ENCODE measurements around the gene TXNDC11. TPM values are rescaled to one million over a fixed set of nuclear protein-coding genes. Genes with fewer than 3 reads are reported as not detected.

The TXNDC11 gene
- total and polyA plus RNA-seq, 7 experiments from 2014 or later, result 36.7 to 80.5 (median 55.1) TPM

DNA sequence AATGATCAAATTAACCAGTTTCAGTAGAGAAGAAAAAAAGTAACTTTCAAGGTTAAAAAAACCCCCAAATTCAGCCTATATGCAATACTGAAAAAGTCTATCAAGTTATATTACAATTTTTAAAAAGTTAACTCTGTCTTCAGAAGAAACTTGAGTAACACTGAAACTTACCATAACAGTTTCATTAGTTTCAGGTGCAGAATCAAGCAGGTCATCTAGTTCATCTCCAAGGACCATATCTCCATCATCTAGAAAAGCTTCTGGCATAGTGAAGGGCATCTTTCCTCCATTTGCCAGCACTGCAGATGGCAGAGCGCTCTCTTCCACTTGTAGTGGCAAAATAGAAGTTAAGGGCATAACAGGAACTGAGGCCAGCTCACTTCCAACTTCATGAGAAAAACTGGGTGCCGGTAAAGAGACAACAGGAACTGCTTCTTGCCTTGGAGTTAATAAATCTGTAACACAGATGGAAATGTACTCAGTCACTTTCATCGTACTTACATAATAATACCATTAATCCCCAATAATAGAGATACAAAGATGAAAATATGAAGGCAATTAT, 31.5 kb upstream of the TXNDC11 start:
- H3K27ac ChIP-seq (ENCODE audit: low read depth, low read length), result no peak overlapping the region
- ChIA-PET POLR2A (no interaction called here), CTCF (no interaction called here)
- ATAC-seq (no peak), DNase-seq (no peak)
- Mint-ChIP-seq H3K4me3 (no peak overlapping the region), H3K36me3 (peaks cover 9 to 39% (median 25%) of the 10 kb centered on the region in 5 donors), H3K9me3 (no peaks in the 10 kb centered on the region), H3K27ac (peak overlapping the region in 1 of 9 donors; percentile 52), H3K27me3 (no peaks in the 10 kb centered on the region), H3K4me1 (peaks cover 0 to 19% (median 2%) of the 10 kb centered on the region in 7 donors)
- H3K4me3 ChIP-seq (ENCODE audit: low read length), result no peak overlapping the region
- no peaks in the 10 kb centered on the region for H3K27me3 ChIP-seq (ENCODE audit: control insufficient read depth in 2 of 2, insufficient read depth in 2 of 2, low read length in 2 of 2)
- no peaks in the 10 kb centered on the region for H3K9me3 ChIP-seq (ENCODE audit: control insufficient read depth in 2 of 3, low read length in 3 of 3)
- H3K36me3 ChIP-seq (ENCODE audit: control insufficient read depth in 2 of 3, insufficient read depth in 3 of 3, low read length in 3 of 3), result peaks cover 9 to 73% (median 19%) of the 10 kb centered on the region in 3 experiments
- intact Hi-C loops (cut with micrococcal nuclease), result loop anchor here in 1 of 2 donors (5.0 kb wide), 1 partner anchor 38 kb away; no protein-coding TSS in a partner anchor
- peaks cover 0 to under 1% of the 10 kb centered on the region in 2 donors for H3K4me1 ChIP-seq (ENCODE audit: control insufficient read depth in 2 of 2, insufficient read depth in 2 of 2, low read length in 2 of 2)

DNA sequence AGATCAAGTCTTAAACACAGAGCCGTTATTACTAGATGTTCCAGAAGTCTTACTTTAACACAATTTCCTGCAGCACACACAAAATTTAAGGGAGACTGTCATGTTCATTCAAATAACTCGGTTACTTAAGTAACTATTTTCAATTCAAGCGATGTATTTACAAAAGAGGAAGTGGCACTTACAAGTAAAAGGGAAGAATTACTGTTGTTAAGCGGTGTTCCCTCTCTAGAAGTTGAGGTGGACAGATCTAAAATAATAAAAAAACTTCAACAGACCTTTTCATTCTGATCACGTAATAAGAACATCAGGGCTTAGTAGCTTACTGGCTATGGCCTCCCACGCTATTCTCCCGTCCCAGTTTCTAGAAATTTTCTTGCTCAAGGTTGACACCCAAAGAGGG, 26.2 kb upstream of the TXNDC11 start:
- Mint-ChIP-seq H3K27ac (peak overlapping the region; percentile 15 to 81 (median 70)), H3K36me3 (peaks cover 9 to 48% (median 27%) of the 10 kb centered on the region in 5 donors), H3K27me3 (no peaks in the 10 kb centered on the region), H3K9me3 (no peaks in the 10 kb centered on the region), H3K4me3 (peak overlapping the region in 9 of 10 donors; percentile 6 to 43 (median 36)), H3K4me1 (peaks cover 8 to 23% (median 12%) of the 10 kb centered on the region in 7 donors)
- POLR2A ChIA-PET, result interaction anchor here (3.1 kb wide), 1 partner anchor 28 kb away, joined by 17 read pairs; the partner anchor contains the start of gene ZC3H7A
- intact Hi-C loops (cut with micrococcal nuclease), result loop anchor here in 1 of 2 donors (5.0 kb wide), 1 partner anchor 298 kb away; no protein-coding TSS in a partner anchor
- CTCF ChIA-PET, result interaction anchor here (1.0 kb wide), 1 partner anchor 234 kb away, joined by 3 read pairs; no protein-coding TSS in a partner anchor
- Histone ChIP-seq H3K27me3 (ENCODE audit: control insufficient read depth in 2 of 2, insufficient read depth in 2 of 2, low read length in 2 of 2) (no peaks in the 10 kb centered on the region), H3K4me1 (ENCODE audit: control insufficient read depth in 2 of 2, insufficient read depth in 2 of 2, low read length in 2 of 2) (peaks cover 0 to 10% of the 10 kb centered on the region in 2 donors), H3K4me3 (ENCODE audit: low read length) (no peak overlapping the region), H3K27ac (ENCODE audit: low read depth, low read length) (peak overlapping the region; percentile 22), H3K36me3 (ENCODE audit: control insufficient read depth in 2 of 3, insufficient read depth in 3 of 3, low read length in 3 of 3) (peaks cover 16 to 64% (median 28%) of the 10 kb centered on the region in 3 experiments), H3K9me3 (ENCODE audit: control insufficient read depth in 2 of 3, low read length in 3 of 3) (no peaks in the 10 kb centered on the region)
- ATAC-seq (no peak), DNase-seq (no peak)

DNA sequence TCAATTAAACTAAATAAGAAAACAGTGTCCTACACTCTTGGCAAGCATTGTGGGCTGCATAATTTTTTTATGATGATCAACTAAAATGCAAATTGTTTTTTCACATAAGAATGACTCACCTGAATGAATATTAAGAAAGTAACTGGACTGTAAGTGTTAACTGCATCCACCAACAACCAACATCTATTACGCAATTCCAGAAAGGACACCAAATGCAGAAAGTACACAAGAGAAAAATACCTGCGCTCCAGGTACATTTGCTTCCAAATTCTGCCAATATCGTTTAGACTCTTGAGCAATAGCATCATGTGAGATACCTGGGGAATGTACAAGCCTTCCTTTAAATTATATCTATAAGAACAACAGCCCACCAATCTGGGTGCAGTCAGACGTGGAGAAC, 19.8 kb upstream of the TXNDC11 start:
- no peak overlapping the region for H3K27ac ChIP-seq (ENCODE audit: low read depth, low read length)
- intact Hi-C loops (cut with micrococcal nuclease), result loop anchor here in 1 of 2 donors (5.0 kb wide), 1 partner anchor 35 kb away; the partner anchor contains the start of gene ZC3H7A
- H3K36me3 ChIP-seq (ENCODE audit: control insufficient read depth in 2 of 3, insufficient read depth in 3 of 3, low read length in 3 of 3), result peaks cover 8 to 76% (median 31%) of the 10 kb centered on the region in 3 experiments
- H3K27ac Mint-ChIP-seq, result peak overlapping the region in 3 of 9 donors; percentile 7 to 77 (median 61)
- no peaks in the 10 kb centered on the region for H3K4me1 ChIP-seq (ENCODE audit: control insufficient read depth in 2 of 2, insufficient read depth in 2 of 2, low read length in 2 of 2)
- H3K27me3 Mint-ChIP-seq, result no peaks in the 10 kb centered on the region
- no peak for ATAC-seq
- H3K36me3 Mint-ChIP-seq, result peaks cover 10 to 61% (median 30%) of the 10 kb centered on the region in 5 donors
- H3K4me3 ChIP-seq (ENCODE audit: low read length), result no peak overlapping the region
- no peaks in the 10 kb centered on the region for H3K27me3 ChIP-seq (ENCODE audit: control insufficient read depth in 2 of 2, insufficient read depth in 2 of 2, low read length in 2 of 2)
- H3K9me3 Mint-ChIP-seq, result no peaks in the 10 kb centered on the region
- ChIA-PET POLR2A (interaction anchor here (0.6 to 1.8 kb wide), 4 partner anchors 14 to 973 kb away, joined by 3 to 6 read pairs (median 4); partner anchors contain the start of gene TXNDC11), CTCF (interaction anchor here (1.1 kb wide), 1 partner anchor 373 kb away, joined by 5 read pairs; no protein-coding TSS in a partner anchor)
- H3K4me1 Mint-ChIP-seq, result peaks cover 0 to 6% (median 0%) of the 10 kb centered on the region in 7 donors
- DNase-seq, result no peak
- H3K9me3 ChIP-seq (ENCODE audit: control insufficient read depth in 2 of 3, low read length in 3 of 3), result no peaks in the 10 kb centered on the region
- H3K4me3 Mint-ChIP-seq, result no peak overlapping the region

DNA sequence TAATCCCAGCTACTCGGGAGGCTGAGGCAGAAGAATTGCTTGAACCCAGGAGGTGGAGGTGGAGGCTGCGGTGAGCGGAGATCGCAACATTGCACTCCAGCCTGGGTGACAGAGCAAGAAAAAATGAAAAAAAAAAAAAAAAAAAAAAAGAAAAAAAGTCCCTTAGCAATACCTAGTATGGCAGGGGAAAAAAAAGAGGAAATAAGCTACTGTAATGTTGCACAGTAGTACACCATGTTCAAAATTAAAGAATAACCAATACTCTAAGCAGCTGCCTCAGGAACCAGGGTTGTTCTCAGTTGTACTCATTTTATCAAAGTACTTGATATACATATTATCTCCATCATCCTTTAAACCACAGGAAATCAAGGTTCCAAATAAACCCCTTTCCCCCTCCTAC, 17.3 kb upstream of the TXNDC11 start:
- ChIA-PET CTCF (interaction anchor here (0.7 kb wide), 1 partner anchor 228 kb away, joined by 3 read pairs; no protein-coding TSS in a partner anchor), POLR2A (interaction anchor here (1.0 kb wide), 1 partner anchor 21 kb away, joined by 3 read pairs; no protein-coding TSS in a partner anchor)
- peak overlapping the region in 1 of 9 donors; percentile 77 for H3K27ac Mint-ChIP-seq
- no peak overlapping the region for H3K4me3 Mint-ChIP-seq
- H3K36me3 Mint-ChIP-seq, result peaks cover 10 to 67% (median 34%) of the 10 kb centered on the region in 5 donors
- Histone ChIP-seq H3K4me3 (ENCODE audit: low read length) (no peak overlapping the region), H3K36me3 (ENCODE audit: control insufficient read depth in 2 of 3, insufficient read depth in 3 of 3, low read length in 3 of 3) (peaks cover 4 to 79% (median 25%) of the 10 kb centered on the region in 3 experiments), H3K9me3 (ENCODE audit: control insufficient read depth in 2 of 3, low read length in 3 of 3) (no peaks in the 10 kb centered on the region), H3K27ac (ENCODE audit: low read depth, low read length) (no peak overlapping the region), H3K4me1 (ENCODE audit: control insufficient read depth in 2 of 2, insufficient read depth in 2 of 2, low read length in 2 of 2) (no peaks in the 10 kb centered on the region), H3K27me3 (ENCODE audit: control insufficient read depth in 2 of 2, insufficient read depth in 2 of 2, low read length in 2 of 2) (no peaks in the 10 kb centered on the region)
- H3K27me3 Mint-ChIP-seq, result no peaks in the 10 kb centered on the region
- DNase-seq (no peak), ATAC-seq (no peak)
- intact Hi-C loops (cut with micrococcal nuclease), result loop anchor here in 1 of 2 donors (5.0 kb wide), 1 partner anchor 37 kb away; the partner anchor contains the start of gene ZC3H7A
- H3K9me3 Mint-ChIP-seq, result no peaks in the 10 kb centered on the region
- H3K4me1 Mint-ChIP-seq, result peaks cover 0 to 5% (median 0%) of the 10 kb centered on the region in 7 donors

DNA sequence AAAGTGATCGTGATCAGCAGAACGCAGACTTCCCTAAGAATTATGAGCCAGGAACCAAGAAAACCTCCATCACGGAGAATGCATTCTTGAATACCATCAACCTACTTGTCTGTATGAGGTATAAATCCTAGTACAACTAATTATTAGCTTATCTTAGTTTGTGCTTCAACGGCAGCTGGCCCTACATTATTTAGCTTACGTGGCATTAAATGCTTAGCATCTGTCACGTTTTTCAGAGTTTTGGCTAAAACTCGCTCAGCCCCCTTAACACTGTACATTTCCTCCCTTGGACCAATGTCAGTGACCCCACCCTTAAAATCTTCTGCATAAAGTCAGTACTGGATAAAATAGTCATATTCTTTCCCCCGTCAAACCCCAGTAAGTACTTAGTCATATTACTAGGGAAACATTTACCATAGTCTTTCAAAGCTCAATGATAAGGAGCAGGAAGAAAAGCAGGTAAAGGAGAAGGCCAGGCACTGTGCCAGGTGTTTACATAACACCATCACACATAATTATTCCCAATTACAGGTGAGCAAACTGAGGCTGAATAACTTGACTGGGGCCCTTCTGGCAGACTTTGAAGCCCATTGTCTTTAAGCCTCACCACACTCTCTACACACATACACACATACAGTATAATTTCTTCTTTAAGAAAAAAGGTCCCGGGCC, 16.6 kb upstream of the TXNDC11 start:
- Histone ChIP-seq H3K9me3 (ENCODE audit: control insufficient read depth in 2 of 3, low read length in 3 of 3) (no peaks in the 10 kb centered on the region), H3K4me3 (ENCODE audit: low read length) (no peak overlapping the region), H3K4me1 (ENCODE audit: control insufficient read depth in 2 of 2, insufficient read depth in 2 of 2, low read length in 2 of 2) (no peaks in the 10 kb centered on the region), H3K27ac (ENCODE audit: low read depth, low read length) (no peak overlapping the region), H3K27me3 (ENCODE audit: control insufficient read depth in 2 of 2, insufficient read depth in 2 of 2, low read length in 2 of 2) (no peaks in the 10 kb centered on the region), H3K36me3 (ENCODE audit: control insufficient read depth in 2 of 3, insufficient read depth in 3 of 3, low read length in 3 of 3) (peaks cover 4 to 76% (median 25%) of the 10 kb centered on the region in 3 experiments)
- ATAC-seq (no peak), DNase-seq (no peak)
- ChIA-PET CTCF (interaction anchor here (0.5 to 0.7 kb wide), 2 partner anchors 63 to 227 kb away, joined by 3 read pairs; no protein-coding TSS in a partner anchor), POLR2A (interaction anchor here (0.5 to 1.0 kb wide), 4 partner anchors 22 to 37 kb away, joined by 3 to 5 read pairs (median 3); partner anchors contain the start of gene ZC3H7A)
- peaks cover 10 to 63% (median 34%) of the 10 kb centered on the region in 5 donors for H3K36me3 Mint-ChIP-seq
- H3K9me3 Mint-ChIP-seq, result no peaks in the 10 kb centered on the region
- H3K4me3 Mint-ChIP-seq, result no peak overlapping the region
- intact Hi-C loops (cut with micrococcal nuclease), result no loop called here
- H3K4me1 Mint-ChIP-seq, result peaks cover 0 to 5% (median 0%) of the 10 kb centered on the region in 7 donors
- H3K27me3 Mint-ChIP-seq, result no peaks in the 10 kb centered on the region
- peak overlapping the region in 1 of 9 donors; percentile 61 for H3K27ac Mint-ChIP-seq

Measured in naive thymus-derived CD4-positive, alpha-beta T cell (primary cell).